GM12878 (cell line): ENCODE data around the gene ANO8. TPM values are rescaled to one million over a fixed set of nuclear protein-coding genes. Genes with fewer than 3 reads are reported as not detected.
"Not testable (repeated sequence)": the region's sequence is repeated elsewhere in the genome, so short reads cannot be mapped to it uniquely, and the experiment has no call there.

Source experiments
- ATAC-seq: fragments of 200-7000 bp; cut with Tn5 transposase; 3 replicates; pipeline ENCODE4 v1.9.1; 2020; ENCODE audit warnings: mild to moderate bottlenecking, moderate library complexity
- BruUV-seq: library from RNA; stranded (reverse); fragments of 400-500 nt; replicated peaks from 2 replicates; lab custom pipeline; 2021; lab: Mats Ljungman, UMichigan
- CTCF ChIA-PET: fragments of 300-600 bp; sonication (Branson Sonifier 250); formaldehyde crosslinking; extraction: SDS; loops from one replicate; lab custom pipeline; 2021; ENCODE audit warnings: inconsistent platforms; lab: Yijun Ruan, JAX
- POLR2A ChIA-PET: fragments of 350-600 bp; formaldehyde crosslinking; extraction: SDS; loops from one replicate; lab custom pipeline; 2021; ENCODE audit warnings: inconsistent platforms; lab: Charles Lee
- RAD21 ChIA-PET: fragments of 300-600 bp; sonication (Branson Sonifier 250); formaldehyde crosslinking; loops from one replicate; lab custom pipeline; 2023; ENCODE audit warnings: antibody characterized with exemption; ENCODE audit not compliant: unreplicated experiment; lab: Charles Lee
- SMC1A ChIA-PET: fragments of 300-600 bp; sonication (Branson Sonifier 250); formaldehyde crosslinking; loops from one replicate; lab custom pipeline; 2023; ENCODE audit not compliant: unreplicated experiment, uncharacterized antibody; lab: Charles Lee
- DNase-seq: peaks from one replicate; pipeline ENCODE4 v3.0.0-alpha.2; 2011; ENCODE audit warnings: low read depth, low spot score
- FAIRE-seq: peaks from 3 replicates; lab custom pipeline; 2011; peaks lifted over from hg19 to GRCh38; lab: Jason Lieb, UNC
- H2AFZ ChIP-seq: 2 replicates; pipeline ENCODE4 v1.6.0; 2011; ENCODE audit warnings: low read depth, low read length, control low read depth; ENCODE audit not compliant: control insufficient read depth
- H3K27ac ChIP-seq: 2 replicates; pipeline ENCODE4 v1.5.1; 2011; ENCODE audit warnings: control low read depth; ENCODE audit not compliant: control insufficient read depth, insufficient read depth
- H3K27me3 ChIP-seq, 2 experiments: replicated peaks in 1 of 2; 2 replicates each; pipeline versions ENCODE4 v1.6.0 to v1.6.1; 2011; ENCODE audit warnings: low read length in 1 of 2; ENCODE audit not compliant: control insufficient read depth in 2 of 2, insufficient read depth in 2 of 2
- H3K36me3 ChIP-seq, 2 experiments: 2 replicates each; pipeline ENCODE4 v1.5.1; 2011; ENCODE audit warnings: low read length in 1 of 2; ENCODE audit not compliant: control insufficient read depth in 2 of 2, insufficient read depth in 2 of 2
- H3K4me1 ChIP-seq: 2 replicates; pipeline ENCODE4 v1.6.1; 2011; ENCODE audit warnings: mild to moderate bottlenecking, low read length, moderate library complexity, mixed read lengths; ENCODE audit not compliant: control insufficient read depth, insufficient read depth
- H3K4me2 ChIP-seq: 2 replicates; pipeline ENCODE4 v1.6.0; 2011; ENCODE audit warnings: control low read depth; ENCODE audit not compliant: control insufficient read depth, insufficient read depth
- H3K4me3 ChIP-seq: fragments of 200-600 bp; sonication (generic); 2 replicates; pipeline ENCODE4 v1.5.1; 2016
- H3K79me2 ChIP-seq: 2 replicates; pipeline ENCODE4 v1.6.0; 2011; ENCODE audit warnings: low read length; ENCODE audit not compliant: control insufficient read depth, insufficient read depth
- H3K9ac ChIP-seq: 2 replicates; pipeline ENCODE4 v1.8.0; 2011; ENCODE audit warnings: low read length, control low read depth, mixed read lengths; ENCODE audit not compliant: control insufficient read depth, insufficient read depth
- H3K9me3 ChIP-seq: replicated peaks from 3 replicates; pipeline ENCODE4 v1.5.1; 2011; ENCODE audit warnings: mild to moderate bottlenecking, low read length; ENCODE audit not compliant: control insufficient read depth, insufficient read depth
- H4K20me1 ChIP-seq: 2 replicates; pipeline ENCODE4 v1.6.0; 2011; ENCODE audit not compliant: control insufficient read depth, insufficient read depth
- BCL11A ChIP-seq: IDR thresholded peaks from 2 replicates; pipeline ENCODE4 v1.6.1; 2011; ENCODE audit warnings: low read depth, low read length
- NFYA ChIP-seq: IDR thresholded peaks from 2 replicates; pipeline ENCODE4 v1.6.1; 2011; ENCODE audit warnings: low read depth, mild to moderate bottlenecking, low read length, improper control_type of control experiment, borderline replicate concordance
- POLR2AphosphoS5 ChIP-seq: IDR thresholded peaks from 2 replicates; pipeline ENCODE4 v1.6.1; 2011; ENCODE audit warnings: mild to moderate bottlenecking, low read length, inconsistent platforms
- SMC3 ChIP-seq: IDR thresholded peaks from 2 replicates; pipeline ENCODE4 v1.6.1; 2011; ENCODE audit warnings: low read length, improper control_type of control experiment, borderline replicate concordance
- WGBS: methylation state at CpG from one replicate; pipeline ENCODE4 v1.1.6; 2016; ENCODE audit warnings: low lambda C conversion rate; ENCODE audit not compliant: insufficient replicate concordance, insufficient coverage; ENCODE audit errors: missing lambda C conversion rate; 5-methylcytosine and 5-hydroxymethylcytosine counted together
- in situ Hi-C: fragments of 300-500 bp; cut with MboI; formaldehyde crosslinking; loops from 9 replicates; pipeline ENCODE4 v1.14.3; 2018; ENCODE audit warnings: mixed read lengths
- intact Hi-C: fragments of 100-400 bp; cut with micrococcal nuclease; formaldehyde crosslinking; loops from one replicate; pipeline ENCODE4 v1.14.2; 2022; ENCODE audit not compliant: unreplicated experiment
- polyA plus RNA-seq, 11 experiments: library from polyadenylated mRNA; depleted of rRNA in 4 of 11; unstranded in 6 of 11; stranded (reverse) in 5 of 11; fragments of >200 nt; fragmentation: Nextera tagmentation in 4 of 11; fragmentation: Illumina TruSeq in 1 of 11; extraction: Ambion mirVana in 4 of 11; extraction: Trizol in 1 of 11; gene quantifications; 1 replicate in 1 of 11; 2 replicates in 10 of 11; pipeline versions ENCODE4 v1.2.1 to v1.2.3, GENCODE V29; 2011 to 2016; ENCODE audit warnings: inconsistent platforms in 2 of 11, missing spikeins in 2 of 11, low read depth in 1 of 11
- total RNA-seq, 4 experiments: library from RNA; depleted of rRNA in 3 of 4; stranded (reverse); fragments of >200 nt in 3 of 4; fragmentation: Illumina TruSeq in 1 of 4; extraction: Trizol in 1 of 4; gene quantifications; 2 replicates each; pipeline versions ENCODE4 v1.2.1 to v1.2.3, GENCODE V29; 2013 to 2021

ANO8 gene
- total and polyA plus RNA-seq, 10 of the 15 experiments (the other 5 are each of a cell fraction or from before 2014, with no cell fraction given) = 0.04 to 6.7 (median 1.1) TPM

DNA sequence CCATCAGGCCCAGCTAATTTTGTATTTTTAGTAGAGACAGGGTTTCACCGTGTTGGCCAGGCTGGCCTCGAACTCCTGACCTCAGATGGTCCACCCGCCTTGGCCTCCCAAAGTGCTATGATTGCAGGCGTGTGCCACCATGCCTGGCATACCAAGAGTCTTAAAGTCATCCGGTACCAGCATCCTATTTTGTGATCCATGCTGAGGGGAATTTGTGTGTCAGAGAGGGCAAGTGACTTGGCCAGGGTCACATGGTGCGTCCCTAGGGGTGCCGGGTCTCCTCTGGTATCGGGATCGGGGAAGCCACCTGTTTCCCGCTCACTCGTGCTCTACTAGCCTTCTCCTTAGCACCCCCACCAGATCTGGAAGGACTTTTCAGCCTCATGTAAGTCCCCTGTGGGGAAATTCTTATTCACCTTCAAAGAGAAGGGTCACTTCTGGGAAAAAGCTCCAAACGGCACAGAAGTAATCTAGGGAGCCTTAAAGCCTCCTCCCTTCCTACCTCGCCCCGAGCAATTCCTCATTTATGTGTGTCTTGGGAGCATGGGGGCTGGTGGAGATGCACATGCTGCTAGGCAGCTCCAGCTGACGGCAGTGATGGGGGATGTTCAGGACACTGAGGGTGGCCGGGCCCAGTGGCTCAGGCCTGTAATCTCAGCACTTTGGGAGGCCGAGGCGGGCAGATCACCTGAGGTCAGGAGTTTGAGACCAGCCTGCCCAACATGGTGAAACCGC is 59.0 kb downstream of the ANO8 start (continued):
- TF ChIP-seq POLR2AphosphoS5 (no peak), SMC3 (no peak), BCL11A (no peak), NFYA (no peak)
- TF ChIP-seq, all 136 proteins: peak for 0

DNA sequence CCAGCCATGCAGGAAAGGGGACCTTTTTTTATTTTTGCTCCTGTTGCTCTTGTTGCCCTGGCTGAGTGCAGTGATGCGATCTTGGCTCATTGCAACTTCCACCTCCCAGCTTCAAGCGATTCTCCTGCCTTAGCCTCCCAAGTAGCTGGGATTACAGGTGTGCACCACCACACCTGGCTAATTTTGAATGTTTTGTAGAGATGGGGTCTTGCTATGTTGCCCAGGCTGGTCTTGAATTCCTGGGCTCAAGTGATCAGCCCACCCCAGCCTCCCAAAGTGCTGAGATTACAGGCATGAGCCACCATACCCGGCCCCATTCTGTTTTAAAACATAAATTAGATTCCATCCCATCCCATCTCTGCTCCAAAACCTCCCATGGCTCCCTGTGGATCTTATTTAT is 59.8 kb downstream of the ANO8 start:
- in situ Hi-C loops, POLR2A ChIA-PET: not testable (repeated sequence)
- WGBS = 98% methylated on average over 3 of the region's 3 CpGs

More for the DNA sequence above, 59.8 kb downstream of the ANO8 start:
- H3K9ac ChIP-seq, SMC1A ChIA-PET, H2AFZ ChIP-seq, H3K9me3 ChIP-seq, FAIRE-seq, H3K4me2 ChIP-seq, RAD21 ChIA-PET, H3K27me3 ChIP-seq, H4K20me1 ChIP-seq, H3K4me1 ChIP-seq, BruUV-seq, CTCF ChIA-PET, DNase-seq, H3K4me3 ChIP-seq, ATAC-seq, intact Hi-C loops, H3K79me2 ChIP-seq, H3K27ac ChIP-seq: not testable (repeated sequence)
- H3K36me3 ChIP-seq = peaks cover 12 to 15% of the 10 kb centered on the region in 2 experiments; a peak in 3 of 4 replicates

Other genes starting within 250 kb of the ANO8 start
Only the 7 nearest of the 19 such genes appear.
- gene ANKLE1, start 53.0 kb downstream of the ANO8 start, total RNA-seq (2014; rRNA removed) = 10.7 and 13.4 TPM in 2 replicates
- gene ANKLE1, start 53.0 kb downstream of the ANO8 start, total RNA-seq (2014; rRNA removed; fragmentation: Illumina TruSeq; extraction: Trizol) = 4.6 and 5.5 TPM in 2 replicates
- 13.1 and 16.0 TPM in 2 replicates for gene ANKLE1, start 53.0 kb downstream of the ANO8 start, total RNA-seq (2021)
- gene ANKLE1, start 53.0 kb downstream of the ANO8 start, polyA plus RNA-seq (2011; rRNA removed) = 2.2 and 4.4 TPM in 2 replicates
- gene ANKLE1, start 53.0 kb downstream of the ANO8 start, polyA plus RNA-seq (2014; fragmentation: Illumina TruSeq; extraction: Trizol) = 6.2 and 8.4 TPM in 2 replicates
- gene ANKLE1, start 53.0 kb downstream of the ANO8 start, polyA plus RNA-seq (2014; fragmentation: Nextera tagmentation; extraction: Ambion mirVana) = 1 to 10 TPM; 2.2 to 2.3 TPM
- 17.9 and 20.8 TPM in 2 replicates for gene ANKLE1, start 53.0 kb downstream of the ANO8 start, polyA plus RNA-seq (2014; rRNA removed)
- 10 to 100 TPM; 16.5 to 16.6 TPM for gene ANKLE1, start 53.0 kb downstream of the ANO8 start, polyA plus RNA-seq (2016; fragmentation: Nextera tagmentation; extraction: Ambion mirVana)
- 8.8 and 12.0 TPM in 2 replicates for gene ABHD8, start 31.4 kb downstream of the ANO8 start, total RNA-seq (2014; rRNA removed)
- 2.1 TPM in 2 replicates for gene ABHD8, start 31.4 kb downstream of the ANO8 start, total RNA-seq (2014; rRNA removed; fragmentation: Illumina TruSeq; extraction: Trizol)
- 10.0 and 13.1 TPM in 2 replicates for gene ABHD8, start 31.4 kb downstream of the ANO8 start, total RNA-seq (2021)
- gene ABHD8, start 31.4 kb downstream of the ANO8 start, polyA plus RNA-seq (2011; rRNA removed) = 1.6 and 3.5 TPM in 2 replicates
- gene ABHD8, start 31.4 kb downstream of the ANO8 start, polyA plus RNA-seq (2014; fragmentation: Illumina TruSeq; extraction: Trizol) = 0.55 and 1.5 TPM in 2 replicates
- gene ABHD8, start 31.4 kb downstream of the ANO8 start, polyA plus RNA-seq (2014; fragmentation: Nextera tagmentation; extraction: Ambion mirVana) = under 1 TPM; 0.03 to 0.04 TPM
- 11.8 and 13.1 TPM in 2 replicates for gene ABHD8, start 31.4 kb downstream of the ANO8 start, polyA plus RNA-seq (2014; rRNA removed)
- 10 to 100 TPM in 1 of 2 experiments, 1 to 10 TPM in 1; 8.4 to 12.5 TPM for gene ABHD8, start 31.4 kb downstream of the ANO8 start, polyA plus RNA-seq (2016; fragmentation: Nextera tagmentation; extraction: Ambion mirVana)
- 118 and 126 TPM in 2 replicates for gene MRPL34, start 29.0 kb downstream of the ANO8 start, total RNA-seq (2014; rRNA removed)
- 33.4 and 37.2 TPM in 2 replicates for gene MRPL34, start 29.0 kb downstream of the ANO8 start, total RNA-seq (2014; rRNA removed; fragmentation: Illumina TruSeq; extraction: Trizol)
- 90.5 and 92.1 TPM in 2 replicates for gene MRPL34, start 29.0 kb downstream of the ANO8 start, total RNA-seq (2021)
- 59.0 and 66.8 TPM in 2 replicates for gene MRPL34, start 29.0 kb downstream of the ANO8 start, polyA plus RNA-seq (2011; rRNA removed)
- gene MRPL34, start 29.0 kb downstream of the ANO8 start, polyA plus RNA-seq (2014; fragmentation: Illumina TruSeq; extraction: Trizol) = 28.1 and 41.6 TPM in 2 replicates
- gene MRPL34, start 29.0 kb downstream of the ANO8 start, polyA plus RNA-seq (2014; fragmentation: Nextera tagmentation; extraction: Ambion mirVana) = 10 to 100 TPM in 1 of 2 experiments, 1 to 10 TPM in 1; 8.6 to 25.2 TPM
- 198 and 209 TPM in 2 replicates for gene MRPL34, start 29.0 kb downstream of the ANO8 start, polyA plus RNA-seq (2014; rRNA removed)
- 100 to 1,000 TPM; 169 TPM for gene MRPL34, start 29.0 kb downstream of the ANO8 start, polyA plus RNA-seq (2016; fragmentation: Nextera tagmentation; extraction: Ambion mirVana)
- 33.3 and 36.0 TPM in 2 replicates for gene DDA1, start 25.3 kb downstream of the ANO8 start, total RNA-seq (2014; rRNA removed)
- gene DDA1, start 25.3 kb downstream of the ANO8 start, total RNA-seq (2014; rRNA removed; fragmentation: Illumina TruSeq; extraction: Trizol) = 26.1 and 31.1 TPM in 2 replicates
- gene DDA1, start 25.3 kb downstream of the ANO8 start, total RNA-seq (2021) = 42.8 and 53.5 TPM in 2 replicates
- 23.6 and 33.4 TPM in 2 replicates for gene DDA1, start 25.3 kb downstream of the ANO8 start, polyA plus RNA-seq (2011; rRNA removed)
- 31.7 and 62.8 TPM in 2 replicates for gene DDA1, start 25.3 kb downstream of the ANO8 start, polyA plus RNA-seq (2014; fragmentation: Illumina TruSeq; extraction: Trizol)
- 1 to 10 TPM in 1 of 2 experiments, under 1 TPM in 1; 0.76 to 2.8 TPM for gene DDA1, start 25.3 kb downstream of the ANO8 start, polyA plus RNA-seq (2014; fragmentation: Nextera tagmentation; extraction: Ambion mirVana)
- gene DDA1, start 25.3 kb downstream of the ANO8 start, polyA plus RNA-seq (2014; rRNA removed) = 71.0 and 77.5 TPM in 2 replicates
- gene DDA1, start 25.3 kb downstream of the ANO8 start, polyA plus RNA-seq (2016; fragmentation: Nextera tagmentation; extraction: Ambion mirVana) = 10 to 100 TPM; 61.5 to 63.8 TPM
- gene GTPBP3, start 2.7 kb upstream of the ANO8 start, total RNA-seq (2014; rRNA removed) = 22.6 and 22.8 TPM in 2 replicates
- 6.4 and 7.1 TPM in 2 replicates for gene GTPBP3, start 2.7 kb upstream of the ANO8 start, total RNA-seq (2014; rRNA removed; fragmentation: Illumina TruSeq; extraction: Trizol)
- 38.5 and 46.8 TPM in 2 replicates for gene GTPBP3, start 2.7 kb upstream of the ANO8 start, total RNA-seq (2021)
- 6.6 and 8.2 TPM in 2 replicates for gene GTPBP3, start 2.7 kb upstream of the ANO8 start, polyA plus RNA-seq (2011; rRNA removed)
- gene GTPBP3, start 2.7 kb upstream of the ANO8 start, polyA plus RNA-seq (2014; fragmentation: Illumina TruSeq; extraction: Trizol) = 6.1 and 8.1 TPM in 2 replicates
- 1 to 10 TPM; 2.9 to 4.1 TPM for gene GTPBP3, start 2.7 kb upstream of the ANO8 start, polyA plus RNA-seq (2014; fragmentation: Nextera tagmentation; extraction: Ambion mirVana)
- 42.7 and 57.2 TPM in 2 replicates for gene GTPBP3, start 2.7 kb upstream of the ANO8 start, polyA plus RNA-seq (2014; rRNA removed)
- gene GTPBP3, start 2.7 kb upstream of the ANO8 start, polyA plus RNA-seq (2016; fragmentation: Nextera tagmentation; extraction: Ambion mirVana) = 10 to 100 TPM; 26.3 to 28.8 TPM
- 0.06 TPM in 1 of 2 replicates, not detected in the other for gene PLVAP, start 42.5 kb upstream of the ANO8 start, total RNA-seq (2014; rRNA removed)
- 0.18 TPM in 1 of 2 replicates, not detected in the other for gene PLVAP, start 42.5 kb upstream of the ANO8 start, total RNA-seq (2014; rRNA removed; fragmentation: Illumina TruSeq; extraction: Trizol)
- gene PLVAP, start 42.5 kb upstream of the ANO8 start, total RNA-seq (2021) = 0.08 and 0.54 TPM in 2 replicates
- 0.05 TPM in 1 of 2 replicates, not detected in the other for gene PLVAP, start 42.5 kb upstream of the ANO8 start, polyA plus RNA-seq (2011; rRNA removed)
- gene PLVAP, start 42.5 kb upstream of the ANO8 start, polyA plus RNA-seq (2014; fragmentation: Illumina TruSeq; extraction: Trizol) = 0.04 TPM in 1 of 2 replicates, not detected in the other
- gene PLVAP, start 42.5 kb upstream of the ANO8 start, polyA plus RNA-seq (2014; fragmentation: Nextera tagmentation; extraction: Ambion mirVana) = not detected
- 0.03 and 0.41 TPM in 2 replicates for gene PLVAP, start 42.5 kb upstream of the ANO8 start, polyA plus RNA-seq (2014; rRNA removed)
- not detected for gene PLVAP, start 42.5 kb upstream of the ANO8 start, polyA plus RNA-seq (2016; fragmentation: Nextera tagmentation; extraction: Ambion mirVana)
- 1.1 and 1.3 TPM in 2 replicates for gene CCDC194, start 59.3 kb upstream of the ANO8 start, total RNA-seq (2014; rRNA removed)
- gene CCDC194, start 59.3 kb upstream of the ANO8 start, total RNA-seq (2014; rRNA removed; fragmentation: Illumina TruSeq; extraction: Trizol) = 1.3 and 1.7 TPM in 2 replicates
- gene CCDC194, start 59.3 kb upstream of the ANO8 start, total RNA-seq (2021) = 1.7 and 3.0 TPM in 2 replicates
- gene CCDC194, start 59.3 kb upstream of the ANO8 start, polyA plus RNA-seq (2011; rRNA removed) = 0.24 and 0.87 TPM in 2 replicates
- 0.72 and 0.86 TPM in 2 replicates for gene CCDC194, start 59.3 kb upstream of the ANO8 start, polyA plus RNA-seq (2014; fragmentation: Illumina TruSeq; extraction: Trizol)
- gene CCDC194, start 59.3 kb upstream of the ANO8 start, polyA plus RNA-seq (2014; fragmentation: Nextera tagmentation; extraction: Ambion mirVana) = under 1 TPM; 0.07 to 0.21 TPM
- 2.9 and 3.4 TPM in 2 replicates for gene CCDC194, start 59.3 kb upstream of the ANO8 start, polyA plus RNA-seq (2014; rRNA removed)
- 1 to 10 TPM in 1 of 2 experiments, under 1 TPM in 1; 0.78 to 1.1 TPM for gene CCDC194, start 59.3 kb upstream of the ANO8 start, polyA plus RNA-seq (2016; fragmentation: Nextera tagmentation; extraction: Ambion mirVana)